HG02885 (cell line): ENCODE measurements around the gene SEMA3A.
"Not testable (repeated sequence)": the region's sequence is repeated elsewhere in the genome, so short reads cannot be mapped to it uniquely, and the experiment has no call there.

Source experiments
- ATAC-seq: cut with Tn5 transposase; IDR thresholded peaks from one replicate; pipeline ENCODE4 v1.9.1; 2021; ENCODE audit warnings: mild to moderate bottlenecking; ENCODE audit not compliant: unreplicated experiment, poor library complexity

Gene SEMA3A

DNA sequence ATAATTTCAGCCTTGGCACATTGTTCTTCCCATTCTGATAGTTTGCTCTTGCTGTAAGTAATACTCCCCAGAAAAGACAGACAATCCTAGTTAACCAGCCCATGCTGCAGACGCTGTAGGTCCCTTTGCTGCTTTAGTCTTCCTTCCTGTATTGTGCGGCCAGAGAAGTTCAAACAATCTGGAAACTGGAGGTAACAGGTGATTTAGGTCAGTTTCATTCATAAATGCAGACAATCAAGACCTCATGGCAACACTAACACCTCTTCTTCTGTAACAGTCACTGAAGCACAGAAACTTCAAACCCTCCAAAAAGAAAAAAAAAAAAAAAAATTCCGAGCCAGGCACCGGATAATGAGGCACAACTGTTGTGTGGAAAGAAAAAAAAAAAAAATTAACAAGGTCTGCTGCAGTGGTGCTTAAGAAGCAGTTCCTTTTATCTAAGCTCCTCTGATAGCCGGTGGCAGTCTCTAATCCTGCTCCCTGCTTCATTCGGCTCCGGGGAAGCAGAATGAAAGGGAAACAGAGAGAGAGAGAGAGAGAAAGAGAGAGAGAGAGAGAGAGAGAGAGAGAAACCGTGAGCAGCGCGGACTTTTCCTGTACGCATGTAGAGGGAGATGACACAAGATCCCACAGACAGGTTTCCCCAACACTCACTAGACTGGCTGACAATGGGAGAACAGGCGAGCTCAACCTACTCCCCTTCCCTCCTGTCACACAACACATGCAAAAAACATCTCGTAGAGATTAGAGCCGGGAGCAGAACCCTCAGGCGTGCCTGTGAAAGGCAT lies at the start of gene SEMA3A:
Gene SEMA3A (minus strand): TSS at position 306 of the 788 bp plus-strand sequence. CDS start 203 bp downstream, at position 103.
- ATAC-seq: peak; percentile 54

DNA sequence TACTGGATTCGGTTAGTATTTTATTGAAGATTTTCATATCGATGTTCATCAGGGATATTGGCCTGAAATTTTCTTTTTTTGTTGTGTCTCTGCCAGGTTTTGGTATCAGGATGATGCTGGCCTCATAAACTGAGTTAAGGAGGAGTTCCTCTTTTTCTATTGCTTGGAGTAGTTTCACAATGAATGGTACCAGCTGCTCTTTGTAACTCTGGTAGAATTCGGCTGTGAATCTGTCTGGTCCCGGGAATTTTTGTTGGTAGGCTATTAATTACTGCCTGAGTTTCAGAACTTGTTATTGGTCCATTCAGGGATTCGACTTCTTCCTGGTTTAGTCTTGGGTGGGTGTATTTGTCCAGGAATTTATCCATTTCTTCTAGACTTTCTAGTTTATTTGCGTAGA lies 48.4 kb upstream of the SEMA3A start:
- ATAC-seq: not testable (repeated sequence)

DNA sequence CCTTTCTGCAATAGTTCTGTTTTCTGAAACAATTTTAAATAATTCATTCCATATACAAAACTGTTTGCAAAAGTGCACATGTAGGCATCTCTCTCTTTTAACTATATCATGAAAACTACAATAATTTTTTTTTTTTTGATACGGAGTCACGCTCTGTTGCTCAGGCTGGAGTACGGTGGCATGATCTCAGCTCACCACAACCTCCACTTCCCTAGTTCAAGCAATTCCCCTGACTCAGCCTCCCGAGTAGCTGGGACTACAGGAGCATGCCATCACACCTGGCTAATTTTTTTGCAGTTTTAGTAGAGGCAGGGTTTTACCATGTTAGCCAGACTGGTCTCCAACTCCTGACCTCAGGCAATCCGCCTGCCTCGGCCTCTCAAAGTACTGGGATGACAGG lies 44.0 kb upstream of the SEMA3A start:
- ATAC-seq: no peak

DNA sequence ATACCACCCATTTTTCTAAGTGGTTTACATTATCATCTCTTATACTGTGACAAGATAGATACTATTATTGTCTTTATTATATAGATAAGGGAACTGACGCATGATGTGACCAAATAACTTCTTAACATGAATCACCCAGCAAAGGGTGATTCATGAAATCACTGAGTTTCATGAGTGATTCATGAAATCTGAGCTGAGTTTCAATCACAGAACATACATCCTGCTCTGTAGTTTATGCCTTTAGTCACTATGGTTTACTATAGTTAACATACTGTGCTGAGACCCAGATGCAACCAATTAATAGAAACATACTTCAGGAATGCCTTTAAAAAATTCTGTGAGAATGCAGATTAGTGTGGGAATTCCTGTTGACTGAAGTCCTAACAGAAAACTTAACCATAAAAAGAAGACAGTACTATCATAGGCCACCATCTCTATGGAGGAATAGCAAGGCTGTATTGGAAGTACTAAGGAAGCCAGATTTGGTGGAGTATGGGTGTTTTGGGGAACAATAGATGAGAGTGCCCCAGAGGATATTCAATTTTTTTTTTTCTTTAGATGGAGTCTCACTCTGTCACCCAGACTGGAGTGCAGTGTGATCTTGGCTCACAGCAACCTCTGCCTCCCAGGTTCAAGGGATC lies 43.1 kb upstream of the SEMA3A start:
- no peak for ATAC-seq

- no peak for ATAC-seq
Observed at GRCh38 chr7:84236398-84236797, 41.8 kb upstream of the SEMA3A start.

DNA sequence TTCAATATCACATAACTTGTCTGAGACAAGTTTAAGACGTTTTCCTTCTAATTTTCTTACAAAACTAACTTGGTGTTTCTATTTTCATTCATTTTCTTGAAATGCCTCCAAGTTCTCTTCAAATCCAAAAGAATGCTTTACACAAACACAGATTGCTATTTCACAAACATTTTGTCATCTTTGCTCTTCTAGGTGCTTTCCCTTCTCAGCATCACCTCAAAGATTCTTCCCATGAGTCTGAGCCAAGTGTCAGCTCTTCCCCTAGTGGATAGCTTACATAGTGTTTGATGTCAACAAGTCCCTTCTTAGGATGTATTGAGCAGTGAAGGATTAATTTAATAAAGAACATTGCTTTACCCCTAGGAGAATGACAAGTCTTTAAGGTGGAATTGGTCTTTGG lies 38.1 kb upstream of the SEMA3A start:
- ATAC-seq: no peak

- no peak for ATAC-seq
Observed at GRCh38 chr7:84231157-84231556, 36.6 kb upstream of the SEMA3A start.

GRCh38 chr7:84230491-84230890 lies 35.9 kb upstream of the SEMA3A start:
- no peak for ATAC-seq

DNA sequence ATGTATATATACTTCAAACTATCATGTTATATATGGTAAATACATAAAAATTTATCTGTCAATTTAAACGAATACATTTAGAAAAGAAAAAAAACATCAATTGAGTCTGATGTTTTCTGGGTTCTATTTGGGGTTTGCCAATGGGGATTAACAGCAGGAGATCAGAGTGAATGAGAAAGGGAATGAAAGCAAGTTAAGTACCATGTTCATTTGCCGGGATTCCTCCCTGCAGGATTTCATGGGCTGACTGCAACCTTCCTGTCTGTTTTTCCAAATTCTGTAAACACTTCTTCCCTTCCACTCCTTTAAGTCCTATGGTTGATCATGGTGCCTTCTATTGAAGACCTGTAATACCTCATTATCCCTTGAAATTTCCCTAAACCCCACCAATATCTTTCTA lies 33.9 kb upstream of the SEMA3A start:
- no peak for ATAC-seq

- ATAC-seq: no peak
Observed at GRCh38 chr7:84226759-84227158, 32.2 kb upstream of the SEMA3A start.

DNA sequence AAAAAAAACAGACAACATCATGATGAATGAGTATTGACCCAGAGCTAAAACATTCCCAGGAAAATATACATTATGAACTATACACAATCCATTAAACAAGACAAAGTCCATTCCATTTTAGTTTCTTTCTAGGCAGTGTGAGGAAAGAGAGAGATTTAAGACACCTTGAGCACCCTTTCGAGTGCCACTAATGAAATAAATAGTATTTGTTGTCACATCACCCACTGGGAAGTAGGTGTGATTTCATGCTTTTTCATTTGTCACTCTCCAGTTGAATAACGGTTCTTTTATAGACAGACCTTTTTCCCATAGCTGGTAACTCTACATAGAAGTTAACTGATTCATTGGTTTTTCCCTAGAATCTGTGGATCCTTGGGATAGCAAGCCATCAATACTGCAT lies 29.9 kb upstream of the SEMA3A start:
- no peak for ATAC-seq

- ATAC-seq: no peak
Observed at GRCh38 chr7:84219310-84219709, 24.7 kb upstream of the SEMA3A start.

DNA sequence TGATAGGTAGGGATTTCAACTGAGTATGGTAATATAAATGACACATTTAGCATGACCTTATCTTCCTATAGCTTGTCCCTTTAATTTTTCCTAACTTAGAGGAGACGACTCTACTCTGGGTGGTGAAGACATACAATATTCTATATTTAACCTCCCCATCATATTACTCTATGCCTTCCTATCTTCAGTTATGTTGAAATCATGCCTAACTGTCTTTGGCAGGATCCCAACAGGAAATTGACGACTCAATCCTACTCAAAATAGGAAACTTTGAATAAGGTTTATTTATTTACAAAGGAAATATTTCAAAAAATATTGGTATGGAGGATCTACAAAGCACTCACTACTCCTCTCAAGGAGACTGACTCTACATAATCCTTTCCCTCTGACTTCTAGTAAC lies 24.1 kb upstream of the SEMA3A start:
- ATAC-seq: no peak

GRCh38 chr7:84216472-84216871 lies 21.9 kb upstream of the SEMA3A start:
- no peak for ATAC-seq

GRCh38 chr7:84214757-84215156 lies 20.2 kb upstream of the SEMA3A start:
- ATAC-seq: not testable (repeated sequence)

GRCh38 chr7:84210301-84210700 lies 15.7 kb upstream of the SEMA3A start:
- no peak for ATAC-seq

DNA sequence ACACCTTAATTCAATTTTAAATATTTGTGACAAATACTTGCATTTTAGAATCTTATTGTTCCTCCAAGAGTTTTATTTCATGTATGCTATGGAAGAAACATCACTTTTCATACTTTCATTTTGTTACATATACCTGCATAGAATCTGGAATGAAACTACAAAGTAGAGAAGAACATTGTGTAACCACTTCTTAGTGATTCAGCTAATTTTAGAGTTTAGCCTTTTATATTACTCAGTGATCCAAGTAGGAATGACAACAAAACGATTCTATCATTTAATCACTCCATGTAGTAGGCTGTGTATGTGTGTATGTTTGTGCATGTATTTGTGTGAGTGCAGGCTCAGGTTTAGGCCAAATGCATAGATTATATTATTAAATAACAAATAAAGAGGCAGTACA lies 14.4 kb upstream of the SEMA3A start:
- ATAC-seq: no peak

- ATAC-seq: no peak
Observed at GRCh38 chr7:84207615-84208014, 13.0 kb upstream of the SEMA3A start.

- ATAC-seq: no peak
Observed at GRCh38 chr7:84207025-84207424, 12.4 kb upstream of the SEMA3A start.

- no peak for ATAC-seq
Observed at GRCh38 chr7:84204655-84205054, 10.1 kb upstream of the SEMA3A start.

GRCh38 chr7:84202855-84203254 lies 8.3 kb upstream of the SEMA3A start:
- ATAC-seq: no peak

DNA sequence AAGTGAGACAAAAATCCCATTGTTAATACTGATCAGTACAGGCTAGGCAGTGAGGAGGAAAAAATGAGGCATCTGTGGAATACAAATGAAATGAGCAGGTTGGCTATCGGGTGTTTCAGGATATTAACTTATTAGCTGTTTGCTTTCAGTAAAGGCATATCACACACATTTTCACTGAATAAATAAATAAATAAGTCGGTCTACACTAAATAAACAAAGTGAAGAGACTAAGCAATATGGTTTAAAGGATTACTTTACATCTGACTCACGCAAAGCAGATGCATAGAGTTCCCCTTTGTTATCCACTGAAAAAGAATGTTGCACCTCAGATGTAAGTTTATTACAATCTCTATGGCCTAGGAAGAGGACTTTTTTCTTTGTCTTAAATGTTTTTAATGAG lies 6.3 kb upstream of the SEMA3A start:
- ATAC-seq: no peak
